Muscle layer of duodenum (tissue), 2 donors: ENCODE data around the gene ADAM29.

Experiments
- H3K27ac ChIP-seq: one replicate; pipeline ENCODE4 v1.7.0; 2013; ENCODE audit warnings: mild to moderate bottlenecking, low read length
- H3K27me3 ChIP-seq: one replicate; pipeline ENCODE4 v1.7.0; 2013; ENCODE audit warnings: low read depth, mild to moderate bottlenecking, control low read depth, low read length
- H3K36me3 ChIP-seq, 2 donors: one replicate each; pipeline ENCODE4 v1.7.0; 2013; ENCODE audit warnings: low read length in 2 of 2, control low read depth in 1 of 2, mild to moderate bottlenecking in 1 of 2; ENCODE audit not compliant: insufficient read depth in 2 of 2, control insufficient read depth in 1 of 2
- H3K4me1 ChIP-seq, 2 donors: one replicate each; pipeline ENCODE4 v1.7.0; 2013; ENCODE audit warnings: low read length in 2 of 2, mild to moderate bottlenecking in 2 of 2, control low read depth in 1 of 2, moderate library complexity in 1 of 2; ENCODE audit not compliant: insufficient read depth in 2 of 2, control insufficient read depth in 1 of 2
- H3K4me3 ChIP-seq, 2 donors: one replicate each; pipeline ENCODE4 v1.7.0; 2013; ENCODE audit warnings: low read length in 2 of 2, low read depth in 1 of 2, mild to moderate bottlenecking in 1 of 2
- H3K9me3 ChIP-seq, 2 donors: one replicate each; pipeline ENCODE4 v1.7.0; 2013; ENCODE audit warnings: low read length in 2 of 2, control low read depth in 1 of 2, mild to moderate bottlenecking in 1 of 2; ENCODE audit not compliant: control insufficient read depth in 1 of 2
- donor health status: healthy.

Gene ADAM29

GRCh38 chr4:174919886-174920423 lies 1.8 kb downstream of the ADAM29 start:
- Histone ChIP-seq H3K4me3 (no peak overlapping the region), H3K27ac (no peak overlapping the region), H3K27me3 (no peaks in the 10 kb centered on the region), H3K9me3 (no peaks in the 10 kb centered on the region), H3K36me3 (no peaks in the 10 kb centered on the region), H3K4me1 (no peaks in the 10 kb centered on the region)

- Histone ChIP-seq H3K4me1 (no peaks in the 10 kb centered on the region), H3K9me3 (no peaks in the 10 kb centered on the region), H3K36me3 (no peaks in the 10 kb centered on the region), H3K27ac (no peak overlapping the region), H3K4me3 (no peak overlapping the region), H3K27me3 (no peaks in the 10 kb centered on the region)
Measured at GRCh38 chr4:174926958-174927357, 8.8 kb downstream of the ADAM29 start.

GRCh38 chr4:174928174-174928573 lies 10.0 kb downstream of the ADAM29 start:
- Histone ChIP-seq H3K4me3 (no peak overlapping the region), H3K27me3 (no peaks in the 10 kb centered on the region), H3K27ac (no peak overlapping the region), H3K4me1 (no peaks in the 10 kb centered on the region), H3K36me3 (no peaks in the 10 kb centered on the region), H3K9me3 (no peaks in the 10 kb centered on the region)

GRCh38 chr4:174928575-174929253 lies 10.6 kb downstream of the ADAM29 start:
- H3K27me3 ChIP-seq, result no peaks in the 10 kb centered on the region
- no peak overlapping the region for H3K27ac ChIP-seq
- H3K4me3 ChIP-seq, result no peak overlapping the region
- H3K9me3 ChIP-seq, result peaks cover 0 to 4% of the 10 kb centered on the region in 2 donors
- no peaks in the 10 kb centered on the region for H3K4me1 ChIP-seq
- H3K36me3 ChIP-seq, result no peaks in the 10 kb centered on the region

DNA sequence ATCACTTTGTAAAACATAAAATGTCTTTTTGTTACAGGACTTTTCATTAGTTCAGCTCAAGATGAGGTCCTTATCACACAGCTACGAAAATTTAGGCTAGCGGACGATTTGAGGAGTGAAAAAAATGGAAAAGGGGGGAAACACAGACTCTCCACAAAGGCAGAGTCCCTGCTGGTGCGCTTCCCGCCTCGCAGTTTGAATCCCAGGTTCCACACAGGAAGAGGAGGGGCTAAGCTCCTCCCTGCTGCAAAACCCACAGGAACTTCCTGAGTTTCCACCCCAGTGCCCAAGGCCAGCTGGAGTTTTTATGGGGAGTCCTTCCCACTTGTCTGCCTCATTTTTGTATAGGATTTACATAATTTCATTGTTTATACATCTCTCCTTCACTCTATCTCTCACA lies 11.2 kb downstream of the ADAM29 start:
- H3K27me3 ChIP-seq, result no peaks in the 10 kb centered on the region
- no peaks in the 10 kb centered on the region for H3K4me1 ChIP-seq
- H3K9me3 ChIP-seq, result peaks cover 0 to 5% of the 10 kb centered on the region in 2 donors
- no peak overlapping the region for H3K27ac ChIP-seq
- no peak overlapping the region for H3K4me3 ChIP-seq
- no peaks in the 10 kb centered on the region for H3K36me3 ChIP-seq

DNA sequence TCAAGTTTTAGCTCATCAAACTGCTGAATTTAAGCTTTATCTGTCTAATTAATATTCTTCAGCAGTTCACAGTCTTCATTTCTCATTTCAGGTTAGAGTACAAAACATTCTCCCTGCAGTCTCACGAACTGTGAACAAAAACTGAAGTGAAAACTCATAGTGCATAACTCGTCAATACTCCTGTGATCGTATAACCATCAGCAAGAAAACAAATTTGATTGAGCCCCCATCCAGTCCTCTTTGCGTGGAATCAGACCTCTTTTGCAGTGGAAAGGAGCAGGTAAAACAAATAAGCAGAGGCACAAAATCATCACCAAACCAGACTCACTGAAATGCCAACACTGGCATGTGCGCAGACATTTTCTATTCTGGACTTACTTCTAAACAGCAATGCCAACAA lies 12.7 kb downstream of the ADAM29 start:
- Histone ChIP-seq H3K4me1 (no peaks in the 10 kb centered on the region), H3K36me3 (no peaks in the 10 kb centered on the region), H3K4me3 (no peak overlapping the region), H3K27ac (no peak overlapping the region), H3K9me3 (peaks cover 0 to 5% of the 10 kb centered on the region in 2 donors), H3K27me3 (no peaks in the 10 kb centered on the region)

- no peaks in the 10 kb centered on the region for H3K36me3 ChIP-seq
Measured at GRCh38 chr4:174933083-174933482, 14.9 kb downstream of the ADAM29 start.

GRCh38 chr4:174934360-174934759 lies 16.2 kb downstream of the ADAM29 start:
- H3K9me3 ChIP-seq, result peaks cover 0 to 5% of the 10 kb centered on the region in 2 donors
- H3K4me3 ChIP-seq, result no peak overlapping the region

More at GRCh38 chr4:174933083-174933482, 14.9 kb downstream of the ADAM29 start:
- no peak overlapping the region for H3K27ac ChIP-seq
- H3K4me3 ChIP-seq, result no peak overlapping the region
- no peaks in the 10 kb centered on the region for H3K4me1 ChIP-seq
- no peaks in the 10 kb centered on the region for H3K27me3 ChIP-seq
- peaks cover 0 to 5% of the 10 kb centered on the region in 2 donors for H3K9me3 ChIP-seq

DNA sequence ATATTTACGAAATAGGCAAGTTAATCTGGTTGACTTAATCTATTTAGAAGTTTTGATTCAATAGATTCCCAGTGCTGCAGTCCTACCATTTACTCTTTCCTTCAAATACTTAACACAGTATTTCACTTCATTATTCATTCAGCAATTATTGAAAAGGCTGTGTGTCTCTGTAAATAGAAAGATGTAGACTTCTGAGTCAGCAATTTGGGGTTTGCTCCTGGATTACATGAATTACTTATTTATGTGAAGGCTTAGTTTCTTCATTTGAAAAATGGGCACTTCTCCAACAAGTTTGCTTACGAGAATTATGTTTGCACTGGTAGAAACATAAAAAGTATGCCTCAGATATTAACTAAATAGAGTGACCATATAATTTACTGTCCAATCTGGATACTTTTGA lies 17.4 kb downstream of the ADAM29 start:
- Histone ChIP-seq H3K36me3 (no peaks in the 10 kb centered on the region), H3K4me3 (no peak overlapping the region), H3K27ac (no peak overlapping the region), H3K9me3 (peaks cover 0 to 5% of the 10 kb centered on the region in 2 donors), H3K4me1 (no peaks in the 10 kb centered on the region), H3K27me3 (no peaks in the 10 kb centered on the region)

More at GRCh38 chr4:174934360-174934759, 16.2 kb downstream of the ADAM29 start:
- H3K4me1 ChIP-seq, result no peaks in the 10 kb centered on the region
- H3K27ac ChIP-seq, result no peak overlapping the region
- no peaks in the 10 kb centered on the region for H3K27me3 ChIP-seq
- no peaks in the 10 kb centered on the region for H3K36me3 ChIP-seq

DNA sequence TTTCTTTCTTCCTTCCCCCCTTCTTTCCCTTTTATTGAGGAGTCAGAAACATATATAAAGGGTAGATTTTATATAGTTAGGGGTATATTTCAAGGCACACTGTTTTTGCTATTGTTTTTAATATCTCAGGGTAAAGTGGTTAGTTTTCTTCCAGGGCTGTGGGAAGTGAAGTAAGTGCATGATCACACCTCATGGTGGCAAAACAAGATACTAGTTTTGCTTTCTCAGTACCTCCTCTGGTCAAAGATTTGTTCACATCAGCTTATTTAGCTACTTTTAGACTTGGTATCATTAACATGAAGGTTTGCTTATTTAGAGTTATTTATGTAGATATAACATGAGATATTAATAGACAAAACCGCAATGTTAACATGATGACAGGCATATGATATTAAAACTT lies 21.8 kb downstream of the ADAM29 start:
- H3K4me3 ChIP-seq, result no peak overlapping the region
- H3K9me3 ChIP-seq, result no peaks in the 10 kb centered on the region
- H3K36me3 ChIP-seq, result no peaks in the 10 kb centered on the region
- H3K27me3 ChIP-seq, result no peaks in the 10 kb centered on the region
- H3K27ac ChIP-seq, result no peak overlapping the region
- H3K4me1 ChIP-seq, result no peaks in the 10 kb centered on the region

DNA sequence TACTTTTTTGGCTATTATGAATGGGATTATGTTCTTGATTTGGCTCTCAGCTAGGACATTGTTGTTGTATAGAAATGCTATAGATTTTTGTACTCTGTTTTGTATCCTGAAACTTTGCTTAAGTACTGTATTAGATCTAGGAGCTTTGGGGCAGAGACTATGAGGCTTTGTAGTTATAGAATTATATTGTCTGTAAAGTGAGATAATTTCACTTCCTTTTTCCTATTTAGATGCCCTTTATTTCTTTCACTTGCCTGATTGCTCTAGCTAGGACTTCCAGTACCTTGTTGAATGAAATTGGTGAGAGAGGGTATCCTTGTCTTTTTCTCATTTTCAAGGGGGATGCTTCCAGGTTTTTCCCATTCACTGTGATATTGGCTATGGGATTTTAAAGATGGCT lies 28.1 kb downstream of the ADAM29 start:
- Histone ChIP-seq H3K4me3 (no peak overlapping the region), H3K9me3 (no peaks in the 10 kb centered on the region), H3K27me3 (no peaks in the 10 kb centered on the region), H3K4me1 (no peaks in the 10 kb centered on the region), H3K36me3 (no peaks in the 10 kb centered on the region), H3K27ac (no peak overlapping the region)

- Histone ChIP-seq H3K4me3 (no peak overlapping the region), H3K27me3 (no peaks in the 10 kb centered on the region), H3K36me3 (no peaks in the 10 kb centered on the region), H3K4me1 (no peaks in the 10 kb centered on the region), H3K9me3 (no peaks in the 10 kb centered on the region), H3K27ac (no peak overlapping the region)
Measured at GRCh38 chr4:174948826-174949225, 30.7 kb downstream of the ADAM29 start.
